ENCODE measurements around the gene SLC27A1. TPM values are rescaled to one million over a fixed set of nuclear protein-coding genes. Genes with fewer than 3 reads are reported as not detected.
"Not testable (repeated sequence)": the region's sequence is repeated elsewhere in the genome, so short reads cannot be mapped to it uniquely, and the experiment has no call there.

Gene SLC27A1
- total RNA-seq, 1 experiment from 2014 or later, result 8.6 TPM

- TF ChIP-seq, protein P1, sequence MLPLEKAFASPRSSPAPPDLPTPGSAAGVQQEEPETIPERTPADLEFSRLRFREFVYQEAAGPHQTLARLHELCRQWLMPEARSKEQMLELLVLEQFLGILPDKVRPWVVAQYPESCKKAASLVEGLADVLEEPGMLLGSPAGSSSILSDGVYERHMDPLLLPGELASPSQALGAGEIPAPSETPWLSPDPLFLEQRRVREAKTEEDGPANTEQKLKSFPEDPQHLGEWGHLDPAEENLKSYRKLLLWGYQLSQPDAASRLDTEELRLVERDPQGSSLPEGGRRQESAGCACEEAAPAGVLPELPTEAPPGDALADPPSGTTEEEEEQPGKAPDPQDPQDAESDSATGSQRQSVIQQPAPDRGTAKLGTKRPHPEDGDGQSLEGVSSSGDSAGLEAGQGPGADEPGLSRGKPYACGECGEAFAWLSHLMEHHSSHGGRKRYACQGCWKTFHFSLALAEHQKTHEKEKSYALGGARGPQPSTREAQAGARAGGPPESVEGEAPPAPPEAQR (CRISPR knock-in tag; IDR thresholded peaks at IDR 0.05), result no peak
- TF ChIP-seq ZBTB21 (CRISPR knock-in tag; IDR thresholded peaks at IDR 0.05; ENCODE audit: borderline replicate concordance) (no peak), MYBL2 (CRISPR knock-in tag; IDR thresholded peaks at IDR 0.05) (no peak), USF1 (CRISPR knock-in tag; IDR thresholded peaks at IDR 0.05) (peak; percentile 77)
- TF ChIP-seq, protein P2, sequence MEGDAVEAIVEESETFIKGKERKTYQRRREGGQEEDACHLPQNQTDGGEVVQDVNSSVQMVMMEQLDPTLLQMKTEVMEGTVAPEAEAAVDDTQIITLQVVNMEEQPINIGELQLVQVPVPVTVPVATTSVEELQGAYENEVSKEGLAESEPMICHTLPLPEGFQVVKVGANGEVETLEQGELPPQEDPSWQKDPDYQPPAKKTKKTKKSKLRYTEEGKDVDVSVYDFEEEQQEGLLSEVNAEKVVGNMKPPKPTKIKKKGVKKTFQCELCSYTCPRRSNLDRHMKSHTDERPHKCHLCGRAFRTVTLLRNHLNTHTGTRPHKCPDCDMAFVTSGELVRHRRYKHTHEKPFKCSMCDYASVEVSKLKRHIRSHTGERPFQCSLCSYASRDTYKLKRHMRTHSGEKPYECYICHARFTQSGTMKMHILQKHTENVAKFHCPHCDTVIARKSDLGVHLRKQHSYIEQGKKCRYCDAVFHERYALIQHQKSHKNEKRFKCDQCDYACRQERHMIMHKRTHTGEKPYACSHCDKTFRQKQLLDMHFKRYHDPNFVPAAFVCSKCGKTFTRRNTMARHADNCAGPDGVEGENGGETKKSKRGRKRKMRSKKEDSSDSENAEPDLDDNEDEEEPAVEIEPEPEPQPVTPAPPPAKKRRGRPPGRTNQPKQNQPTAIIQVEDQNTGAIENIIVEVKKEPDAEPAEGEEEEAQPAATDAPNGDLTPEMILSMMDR (IDR thresholded peaks at IDR 0.05), result no peak
Measured at GRCh38 chr19:17497149-17497798, 26.9 kb downstream of the SLC27A1 start (continued).

- H3K9me3 Mint-ChIP-seq; H3K4me3 Mint-ChIP-seq; POLR2A ChIA-PET; ATAC-seq; H3K27ac Mint-ChIP-seq; DNase-seq (ENCODE audit: low spot score); H3K36me3 Mint-ChIP-seq: not testable (repeated sequence)
- CTCF ChIA-PET, result interaction anchor here (0.6 to 4.1 kb wide), 5 partner anchors 10 to 360 kb away, joined by 3 to 43 read pairs (median 4); partner anchors contain the start of genes PGLS and RPL18A
- H3K4me1 Mint-ChIP-seq, result peaks cover 16% of the 10 kb centered on the region
- H3K27me3 Mint-ChIP-seq (ENCODE audit: low read depth), result peaks cover 21% of the 10 kb centered on the region
Measured at GRCh38 chr19:17499025-17499424, 28.7 kb downstream of the SLC27A1 start.

GRCh38 chr19:17499648-17500446 is 29.5 kb downstream of the SLC27A1 start:
- ChIA-PET CTCF (interaction anchor here (0.8 to 3.1 kb wide), 5 partner anchors 11 to 73 kb away, joined by 3 to 17 read pairs (median 3); partner anchors contain the start of gene PGLS), POLR2A (no interaction called here)
- Mint-ChIP-seq H3K4me3 (no peak overlapping the region), H3K9me3 (no peaks in the 10 kb centered on the region), H3K4me1 (peaks cover 16% of the 10 kb centered on the region), H3K36me3 (no peaks in the 10 kb centered on the region), H3K27me3 (ENCODE audit: low read depth) (peaks cover 21% of the 10 kb centered on the region), H3K27ac (peak overlapping the region; percentile 72)
- TF ChIP-seq FOXK1 (CRISPR knock-in tag; IDR thresholded peaks at IDR 0.05) (no peak), SMAD3 (CRISPR knock-in tag; IDR thresholded peaks at IDR 0.05; ENCODE audit: borderline replicate concordance) (no peak)
- TF ChIP-seq, protein P3, sequence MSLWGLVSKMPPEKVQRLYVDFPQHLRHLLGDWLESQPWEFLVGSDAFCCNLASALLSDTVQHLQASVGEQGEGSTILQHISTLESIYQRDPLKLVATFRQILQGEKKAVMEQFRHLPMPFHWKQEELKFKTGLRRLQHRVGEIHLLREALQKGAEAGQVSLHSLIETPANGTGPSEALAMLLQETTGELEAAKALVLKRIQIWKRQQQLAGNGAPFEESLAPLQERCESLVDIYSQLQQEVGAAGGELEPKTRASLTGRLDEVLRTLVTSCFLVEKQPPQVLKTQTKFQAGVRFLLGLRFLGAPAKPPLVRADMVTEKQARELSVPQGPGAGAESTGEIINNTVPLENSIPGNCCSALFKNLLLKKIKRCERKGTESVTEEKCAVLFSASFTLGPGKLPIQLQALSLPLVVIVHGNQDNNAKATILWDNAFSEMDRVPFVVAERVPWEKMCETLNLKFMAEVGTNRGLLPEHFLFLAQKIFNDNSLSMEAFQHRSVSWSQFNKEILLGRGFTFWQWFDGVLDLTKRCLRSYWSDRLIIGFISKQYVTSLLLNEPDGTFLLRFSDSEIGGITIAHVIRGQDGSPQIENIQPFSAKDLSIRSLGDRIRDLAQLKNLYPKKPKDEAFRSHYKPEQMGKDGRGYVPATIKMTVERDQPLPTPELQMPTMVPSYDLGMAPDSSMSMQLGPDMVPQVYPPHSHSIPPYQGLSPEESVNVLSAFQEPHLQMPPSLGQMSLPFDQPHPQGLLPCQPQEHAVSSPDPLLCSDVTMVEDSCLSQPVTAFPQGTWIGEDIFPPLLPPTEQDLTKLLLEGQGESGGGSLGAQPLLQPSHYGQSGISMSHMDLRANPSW (CRISPR knock-in tag; conservative IDR thresholded peaks at IDR 0.05; ENCODE audit: low read depth), result no peak
- TF ChIP-seq, protein P4, sequence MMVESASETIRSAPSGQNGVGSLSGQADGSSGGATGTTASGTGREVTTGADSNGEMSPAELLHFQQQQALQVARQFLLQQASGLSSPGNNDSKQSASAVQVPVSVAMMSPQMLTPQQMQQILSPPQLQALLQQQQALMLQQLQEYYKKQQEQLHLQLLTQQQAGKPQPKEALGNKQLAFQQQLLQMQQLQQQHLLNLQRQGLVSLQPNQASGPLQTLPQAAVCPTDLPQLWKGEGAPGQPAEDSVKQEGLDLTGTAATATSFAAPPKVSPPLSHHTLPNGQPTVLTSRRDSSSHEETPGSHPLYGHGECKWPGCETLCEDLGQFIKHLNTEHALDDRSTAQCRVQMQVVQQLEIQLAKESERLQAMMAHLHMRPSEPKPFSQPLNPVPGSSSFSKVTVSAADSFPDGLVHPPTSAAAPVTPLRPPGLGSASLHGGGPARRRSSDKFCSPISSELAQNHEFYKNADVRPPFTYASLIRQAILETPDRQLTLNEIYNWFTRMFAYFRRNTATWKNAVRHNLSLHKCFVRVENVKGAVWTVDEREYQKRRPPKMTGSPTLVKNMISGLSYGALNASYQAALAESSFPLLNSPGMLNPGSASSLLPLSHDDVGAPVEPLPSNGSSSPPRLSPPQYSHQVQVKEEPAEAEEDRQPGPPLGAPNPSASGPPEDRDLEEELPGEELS (CRISPR knock-in tag; IDR thresholded peaks at IDR 0.05), result no peak
- DNase-seq (ENCODE audit: low spot score), result no peak
- ATAC-seq, result peak; percentile 10

Measured in WTC11 (cell line).